GM12878 (cell line): ENCODE measurements around the gene MCHR1. TPM values are rescaled to one million over a fixed set of nuclear protein-coding genes. Genes with fewer than 3 reads are reported as not detected.

ENCODE experiments used
- ATAC-seq: fragments of 200-7000 bp; cut with Tn5 transposase; 3 replicates; pipeline ENCODE4 v1.9.1; 2020; ENCODE audit warnings: mild to moderate bottlenecking, moderate library complexity
- BruUV-seq: library from RNA; stranded (reverse); fragments of 400-500 nt; replicated peaks from 2 replicates; lab custom pipeline; 2021; lab: Mats Ljungman, UMichigan
- CTCF ChIA-PET: fragments of 300-600 bp; sonication (Branson Sonifier 250); formaldehyde crosslinking; extraction: SDS; loops from one replicate; lab custom pipeline; 2021; ENCODE audit warnings: inconsistent platforms; lab: Yijun Ruan, JAX
- POLR2A ChIA-PET: fragments of 350-600 bp; formaldehyde crosslinking; extraction: SDS; loops from one replicate; lab custom pipeline; 2021; ENCODE audit warnings: inconsistent platforms; lab: Charles Lee
- RAD21 ChIA-PET: fragments of 300-600 bp; sonication (Branson Sonifier 250); formaldehyde crosslinking; loops from one replicate; lab custom pipeline; 2023; ENCODE audit warnings: antibody characterized with exemption; ENCODE audit not compliant: unreplicated experiment; lab: Charles Lee
- SMC1A ChIA-PET: fragments of 300-600 bp; sonication (Branson Sonifier 250); formaldehyde crosslinking; loops from one replicate; lab custom pipeline; 2023; ENCODE audit not compliant: unreplicated experiment, uncharacterized antibody; lab: Charles Lee
- DNase-seq: peaks from one replicate; pipeline ENCODE4 v3.0.0-alpha.2; 2011; ENCODE audit warnings: low read depth, low spot score
- FAIRE-seq: peaks from 3 replicates; lab custom pipeline; 2011; peaks lifted over from hg19 to GRCh38; lab: Jason Lieb, UNC
- H2AFZ ChIP-seq: 2 replicates; pipeline ENCODE4 v1.6.0; 2011; ENCODE audit warnings: low read depth, low read length, control low read depth; ENCODE audit not compliant: control insufficient read depth
- H3K27ac ChIP-seq: 2 replicates; pipeline ENCODE4 v1.5.1; 2011; ENCODE audit warnings: control low read depth; ENCODE audit not compliant: control insufficient read depth, insufficient read depth
- H3K27me3 ChIP-seq, 2 experiments: replicated peaks in 1 of 2; 2 replicates each; pipeline versions ENCODE4 v1.6.0 to v1.6.1; 2011; ENCODE audit warnings: low read length in 1 of 2; ENCODE audit not compliant: control insufficient read depth in 2 of 2, insufficient read depth in 2 of 2
- H3K36me3 ChIP-seq, 2 experiments: 2 replicates each; pipeline ENCODE4 v1.5.1; 2011; ENCODE audit warnings: low read length in 1 of 2; ENCODE audit not compliant: control insufficient read depth in 2 of 2, insufficient read depth in 2 of 2
- H3K4me1 ChIP-seq: 2 replicates; pipeline ENCODE4 v1.6.1; 2011; ENCODE audit warnings: mild to moderate bottlenecking, low read length, moderate library complexity, mixed read lengths; ENCODE audit not compliant: control insufficient read depth, insufficient read depth
- H3K4me2 ChIP-seq: 2 replicates; pipeline ENCODE4 v1.6.0; 2011; ENCODE audit warnings: control low read depth; ENCODE audit not compliant: control insufficient read depth, insufficient read depth
- H3K4me3 ChIP-seq: fragments of 200-600 bp; sonication (generic); 2 replicates; pipeline ENCODE4 v1.5.1; 2016
- H3K79me2 ChIP-seq: 2 replicates; pipeline ENCODE4 v1.6.0; 2011; ENCODE audit warnings: low read length; ENCODE audit not compliant: control insufficient read depth, insufficient read depth
- H3K9ac ChIP-seq: 2 replicates; pipeline ENCODE4 v1.8.0; 2011; ENCODE audit warnings: low read length, control low read depth, mixed read lengths; ENCODE audit not compliant: control insufficient read depth, insufficient read depth
- H3K9me3 ChIP-seq: replicated peaks from 3 replicates; pipeline ENCODE4 v1.5.1; 2011; ENCODE audit warnings: mild to moderate bottlenecking, low read length; ENCODE audit not compliant: control insufficient read depth, insufficient read depth
- H4K20me1 ChIP-seq: 2 replicates; pipeline ENCODE4 v1.6.0; 2011; ENCODE audit not compliant: control insufficient read depth, insufficient read depth
- BRCA1 ChIP-seq: IDR thresholded peaks from 2 replicates; pipeline ENCODE4 v1.6.1; 2011; ENCODE audit warnings: low read depth, low read length, improper control_type of control experiment
- CBX3 ChIP-seq: fragments of 200-600 bp; sonication (generic); IDR thresholded peaks from 2 replicates; pipeline ENCODE4 v1.6.1; 2016; ENCODE audit warnings: low read depth, borderline replicate concordance
- EP300 ChIP-seq, 2 experiments: fragments of 150-350 bp in 1 of 2; IDR thresholded peaks; 2 replicates each; pipeline ENCODE4 v1.6.1; 2011 to 2012; ENCODE audit warnings: low read depth in 2 of 2, low read length in 2 of 2, borderline replicate concordance in 1 of 2, improper control_type of control experiment in 1 of 2, inconsistent platforms in 1 of 2; ENCODE audit not compliant: control insufficient read depth in 1 of 2
- FOS ChIP-seq: IDR thresholded peaks from 3 replicates; pipeline ENCODE4 v1.6.1; 2011; ENCODE audit warnings: borderline replicate concordance; ENCODE audit not compliant: insufficient read length; ENCODE audit errors: extremely low read depth
- IRF4 ChIP-seq: IDR thresholded peaks from 2 replicates; pipeline ENCODE4 v1.6.1; 2011; ENCODE audit warnings: low read depth, low read length
- MYB ChIP-seq: fragments of 150-350 bp; IDR thresholded peaks from 2 replicates; pipeline ENCODE4 v1.6.1; 2014; ENCODE audit warnings: mild to moderate bottlenecking, low read depth, low read length, borderline replicate concordance
- NFXL1 ChIP-seq: fragments of 450-650 bp; IDR thresholded peaks from 2 replicates; pipeline ENCODE4 v1.6.1; 2017; ENCODE audit warnings: antibody characterized with exemption, mild to moderate bottlenecking, borderline replicate concordance
- RFX5 ChIP-seq: IDR thresholded peaks from 2 replicates; pipeline ENCODE4 v1.6.1; 2011; ENCODE audit warnings: low read depth, low read length, improper control_type of control experiment
- SPI1 ChIP-seq: IDR thresholded peaks from 2 replicates; pipeline ENCODE4 v1.6.1; 2011; ENCODE audit warnings: low read depth, mild to moderate bottlenecking, low read length, moderate library complexity, borderline replicate concordance; ENCODE audit not compliant: insufficient read depth
- WGBS: methylation state at CpG from one replicate; pipeline ENCODE4 v1.1.6; 2016; ENCODE audit warnings: low lambda C conversion rate; ENCODE audit not compliant: insufficient replicate concordance, insufficient coverage; ENCODE audit errors: missing lambda C conversion rate; 5-methylcytosine and 5-hydroxymethylcytosine counted together
- in situ Hi-C: fragments of 300-500 bp; cut with MboI; formaldehyde crosslinking; loops from 9 replicates; pipeline ENCODE4 v1.14.3; 2018; ENCODE audit warnings: mixed read lengths
- intact Hi-C: fragments of 100-400 bp; cut with micrococcal nuclease; formaldehyde crosslinking; loops from one replicate; pipeline ENCODE4 v1.14.2; 2022; ENCODE audit not compliant: unreplicated experiment
- polyA plus RNA-seq, 11 experiments: library from polyadenylated mRNA; depleted of rRNA in 4 of 11; unstranded in 6 of 11; stranded (reverse) in 5 of 11; fragments of >200 nt; fragmentation: Nextera tagmentation in 4 of 11; fragmentation: Illumina TruSeq in 1 of 11; extraction: Ambion mirVana in 4 of 11; extraction: Trizol in 1 of 11; gene quantifications; 1 replicate in 1 of 11; 2 replicates in 10 of 11; pipeline versions ENCODE4 v1.2.1 to v1.2.3, GENCODE V29; 2011 to 2016; ENCODE audit warnings: inconsistent platforms in 2 of 11, missing spikeins in 2 of 11, low read depth in 1 of 11
- total RNA-seq, 4 experiments: library from RNA; depleted of rRNA in 3 of 4; stranded (reverse); fragments of >200 nt in 3 of 4; fragmentation: Illumina TruSeq in 1 of 4; extraction: Trizol in 1 of 4; gene quantifications; 2 replicates each; pipeline versions ENCODE4 v1.2.1 to v1.2.3, GENCODE V29; 2013 to 2021
- TF ChIP-seq, protein P1 (sequence below): fragments of 450-650 bp; IDR thresholded peaks from 2 replicates; pipeline ENCODE4 v1.6.1; 2016; ENCODE audit warnings: mild to moderate bottlenecking
- TF ChIP-seq, protein P2 (sequence below): IDR thresholded peaks from 2 replicates; pipeline ENCODE4 v1.6.1; 2012; ENCODE audit warnings: low read length, inconsistent platforms
- TF ChIP-seq, protein P3 (sequence below): fragments of 450-650 bp; IDR thresholded peaks from 2 replicates; pipeline ENCODE4 v1.6.1; 2017; ENCODE audit warnings: antibody characterized with exemption, mild to moderate bottlenecking, moderate library complexity
- TF ChIP-seq, protein P4 (sequence below): IDR thresholded peaks from 2 replicates; pipeline ENCODE4 v1.6.1; 2011; ENCODE audit warnings: borderline replicate concordance, low read depth, mild to moderate bottlenecking, moderate library complexity, mixed read lengths, low read length; ENCODE audit not compliant: insufficient read depth; ENCODE audit errors: extremely low read length

MCHR1 gene
- total and polyA plus RNA-seq, 10 of the 15 experiments (the other 5 are each of a cell fraction or from before 2014, with no cell fraction given) = not detected

DNA sequence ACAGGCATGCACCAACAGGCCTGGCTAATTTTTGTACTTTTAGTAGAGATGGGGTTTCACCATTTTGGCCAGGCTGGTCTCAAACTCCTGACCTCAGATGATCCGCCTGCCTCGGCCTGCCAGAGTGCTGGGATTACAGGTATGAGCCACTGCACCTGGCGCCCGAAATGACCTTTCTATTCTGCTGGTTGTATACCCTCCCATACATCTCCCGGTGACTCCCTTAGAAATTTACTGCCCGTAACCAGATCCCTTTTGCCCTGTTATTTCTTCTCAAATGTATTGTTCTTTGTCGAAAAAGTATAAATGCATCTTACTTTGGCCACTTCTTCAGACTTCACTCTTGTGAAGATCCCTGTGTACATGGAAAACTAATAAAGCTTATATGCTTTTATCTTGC is 22.0 kb downstream of the MCHR1 start (continued):
- TF ChIP-seq, protein P1, sequence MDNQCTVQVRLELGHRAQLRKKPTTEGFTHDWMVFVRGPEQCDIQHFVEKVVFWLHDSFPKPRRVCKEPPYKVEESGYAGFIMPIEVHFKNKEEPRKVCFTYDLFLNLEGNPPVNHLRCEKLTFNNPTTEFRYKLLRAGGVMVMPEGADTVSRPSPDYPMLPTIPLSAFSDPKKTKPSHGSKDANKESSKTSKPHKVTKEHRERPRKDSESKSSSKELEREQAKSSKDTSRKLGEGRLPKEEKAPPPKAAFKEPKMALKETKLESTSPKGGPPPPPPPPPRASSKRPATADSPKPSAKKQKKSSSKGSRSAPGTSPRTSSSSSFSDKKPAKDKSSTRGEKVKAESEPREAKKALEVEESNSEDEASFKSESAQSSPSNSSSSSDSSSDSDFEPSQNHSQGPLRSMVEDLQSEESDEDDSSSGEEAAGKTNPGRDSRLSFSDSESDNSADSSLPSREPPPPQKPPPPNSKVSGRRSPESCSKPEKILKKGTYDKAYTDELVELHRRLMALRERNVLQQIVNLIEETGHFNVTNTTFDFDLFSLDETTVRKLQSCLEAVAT = no peak
- TF ChIP-seq EP300 (IDR thresholded peaks at IDR 0.05; ENCODE audit: borderline replicate concordance in 1 of 2, control insufficient read depth in 1 of 2, low read depth in 2 of 2, low read length in 2 of 2) = no peak
- no peak for TF ChIP-seq RFX5
- TF ChIP-seq, protein P2, sequence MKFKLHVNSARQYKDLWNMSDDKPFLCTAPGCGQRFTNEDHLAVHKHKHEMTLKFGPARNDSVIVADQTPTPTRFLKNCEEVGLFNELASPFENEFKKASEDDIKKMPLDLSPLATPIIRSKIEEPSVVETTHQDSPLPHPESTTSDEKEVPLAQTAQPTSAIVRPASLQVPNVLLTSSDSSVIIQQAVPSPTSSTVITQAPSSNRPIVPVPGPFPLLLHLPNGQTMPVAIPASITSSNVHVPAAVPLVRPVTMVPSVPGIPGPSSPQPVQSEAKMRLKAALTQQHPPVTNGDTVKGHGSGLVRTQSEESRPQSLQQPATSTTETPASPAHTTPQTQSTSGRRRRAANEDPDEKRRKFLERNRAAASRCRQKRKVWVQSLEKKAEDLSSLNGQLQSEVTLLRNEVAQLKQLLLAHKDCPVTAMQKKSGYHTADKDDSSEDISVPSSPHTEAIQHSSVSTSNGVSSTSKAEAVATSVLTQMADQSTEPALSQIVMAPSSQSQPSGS = no peak
- no peak for TF ChIP-seq IRF4
- TF ChIP-seq CBX3 = no peak
- TF ChIP-seq SPI1 = no peak
- no peak for TF ChIP-seq BRCA1
- TF ChIP-seq MYB = no peak

DNA sequence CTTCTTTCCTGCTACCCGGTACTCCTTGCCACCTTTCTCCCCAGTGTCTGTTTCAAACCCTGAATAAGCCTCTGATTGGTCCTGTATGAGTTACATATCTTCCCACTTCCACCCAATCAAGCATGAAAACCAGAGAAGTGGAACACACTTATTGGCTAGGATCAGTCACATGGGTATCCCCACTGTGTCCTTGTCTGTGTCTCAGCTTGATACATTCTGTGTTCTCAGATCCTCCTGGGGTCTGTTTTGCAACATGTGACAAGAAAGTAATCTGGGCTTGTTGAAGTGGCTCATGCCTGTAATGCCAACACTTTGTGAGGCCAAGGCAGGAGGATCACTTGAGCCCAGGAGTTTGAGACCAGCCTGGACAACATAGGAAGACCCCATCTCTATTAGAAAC is 23.9 kb downstream of the MCHR1 start:
- H2AFZ ChIP-seq = peak overlapping the region; percentile 47
- 4% methylated on average over 1 of the region's 1 CpG for WGBS
- intact Hi-C loops (no loop called here), in situ Hi-C loops (no loop called here)
- no TSS peak for BruUV-seq
- H3K9ac ChIP-seq = no peak overlapping the region
- RAD21 ChIA-PET = interaction anchor here (1.1 kb wide), 1 partner anchor 20 kb away, joined by 3 read pairs; no protein-coding TSS in a partner anchor
- H3K36me3 ChIP-seq = no peaks in the 10 kb centered on the region
- no peaks in the 10 kb centered on the region for H3K4me1 ChIP-seq
- SMC1A ChIA-PET = interaction anchor here (0.7 to 1.5 kb wide), 3 partner anchors 11 to 196 kb away, joined by 3 read pairs; no protein-coding TSS in a partner anchor
- ATAC-seq = peak; percentile 93
- CTCF ChIA-PET = no interaction called here
- FAIRE-seq = peak; percentile 75
- POLR2A ChIA-PET = interaction anchor here (0.5 kb wide), 1 partner anchor 19 kb away, joined by 3 read pairs; no protein-coding TSS in a partner anchor
- DNase-seq = peak; percentile 41
- H4K20me1 ChIP-seq = no peaks in the 10 kb centered on the region
- no peaks in the 10 kb centered on the region; the same call in 2 of the 3 replicates for H3K9me3 ChIP-seq
- H3K4me3 ChIP-seq = no peak overlapping the region
- H3K4me2 ChIP-seq = no peak overlapping the region
- H3K27me3 ChIP-seq = no peaks in the 10 kb centered on the region
- H3K79me2 ChIP-seq = no peaks in the 10 kb centered on the region
- H3K27ac ChIP-seq = no peak overlapping the region
- TF ChIP-seq, protein P3, sequence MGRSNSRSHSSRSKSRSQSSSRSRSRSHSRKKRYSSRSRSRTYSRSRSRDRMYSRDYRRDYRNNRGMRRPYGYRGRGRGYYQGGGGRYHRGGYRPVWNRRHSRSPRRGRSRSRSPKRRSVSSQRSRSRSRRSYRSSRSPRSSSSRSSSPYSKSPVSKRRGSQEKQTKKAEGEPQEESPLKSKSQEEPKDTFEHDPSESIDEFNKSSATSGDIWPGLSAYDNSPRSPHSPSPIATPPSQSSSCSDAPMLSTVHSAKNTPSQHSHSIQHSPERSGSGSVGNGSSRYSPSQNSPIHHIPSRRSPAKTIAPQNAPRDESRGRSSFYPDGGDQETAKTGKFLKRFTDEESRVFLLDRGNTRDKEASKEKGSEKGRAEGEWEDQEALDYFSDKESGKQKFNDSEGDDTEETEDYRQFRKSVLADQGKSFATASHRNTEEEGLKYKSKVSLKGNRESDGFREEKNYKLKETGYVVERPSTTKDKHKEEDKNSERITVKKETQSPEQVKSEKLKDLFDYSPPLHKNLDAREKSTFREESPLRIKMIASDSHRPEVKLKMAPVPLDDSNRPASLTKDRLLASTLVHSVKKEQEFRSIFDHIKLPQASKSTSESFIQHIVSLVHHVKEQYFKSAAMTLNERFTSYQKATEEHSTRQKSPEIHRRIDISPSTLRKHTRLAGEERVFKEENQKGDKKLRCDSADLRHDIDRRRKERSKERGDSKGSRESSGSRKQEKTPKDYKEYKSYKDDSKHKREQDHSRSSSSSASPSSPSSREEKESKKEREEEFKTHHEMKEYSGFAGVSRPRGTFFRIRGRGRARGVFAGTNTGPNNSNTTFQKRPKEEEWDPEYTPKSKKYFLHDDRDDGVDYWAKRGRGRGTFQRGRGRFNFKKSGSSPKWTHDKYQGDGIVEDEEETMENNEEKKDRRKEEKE = no peak
- TF ChIP-seq, protein P1 = no peak
- TF ChIP-seq NFXL1 (no peak), FOS (no peak)
- TF ChIP-seq, protein P4, sequence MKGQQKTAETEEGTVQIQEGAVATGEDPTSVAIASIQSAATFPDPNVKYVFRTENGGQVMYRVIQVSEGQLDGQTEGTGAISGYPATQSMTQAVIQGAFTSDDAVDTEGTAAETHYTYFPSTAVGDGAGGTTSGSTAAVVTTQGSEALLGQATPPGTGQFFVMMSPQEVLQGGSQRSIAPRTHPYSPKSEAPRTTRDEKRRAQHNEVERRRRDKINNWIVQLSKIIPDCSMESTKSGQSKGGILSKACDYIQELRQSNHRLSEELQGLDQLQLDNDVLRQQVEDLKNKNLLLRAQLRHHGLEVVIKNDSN = peak; percentile 64
